Measurements from ENCODE around the gene RORC. TPM values are rescaled to one million over a fixed set of nuclear protein-coding genes. Genes with fewer than 3 reads are reported as not detected.

RORC gene
- total RNA-seq, 1 donor = not detected

DNA sequence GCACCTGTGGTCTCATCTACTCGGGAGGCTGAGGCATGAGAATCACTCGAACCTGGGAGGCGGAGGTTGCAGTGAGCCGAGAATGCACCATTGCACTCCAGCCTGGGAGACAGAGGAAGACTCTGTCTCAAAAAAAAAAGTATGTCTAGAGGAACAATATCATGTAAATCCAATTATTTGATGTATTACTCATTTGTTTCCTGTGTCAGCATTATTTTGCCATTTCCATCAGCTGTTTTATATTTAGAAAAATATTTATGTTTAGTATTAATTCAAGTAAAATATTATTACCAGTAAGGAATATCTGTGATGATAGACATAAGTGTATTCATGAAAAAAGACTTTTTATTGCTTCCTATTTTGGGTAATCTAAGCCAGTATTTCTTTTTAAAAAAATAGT, 54.3 kb downstream of the RORC start:
- DNase-seq (ENCODE audit: insufficient read length, low spot score, missing footprints) = no peak
- no peaks in the 10 kb centered on the region for H4K20me1 ChIP-seq (ENCODE audit: insufficient read depth, low read length)
- no peak overlapping the region for H3K4me3 ChIP-seq (ENCODE audit: insufficient read depth, low read length)
- no peaks in the 10 kb centered on the region for H3K36me3 ChIP-seq (ENCODE audit: insufficient read depth, low read length)
- H3K4me1 ChIP-seq (ENCODE audit: insufficient read depth, low read length) = peaks cover 5% of the 10 kb centered on the region
- no peak overlapping the region for H3K27ac ChIP-seq (ENCODE audit: low read depth, low read length)
- no peak overlapping the region for H2AFZ ChIP-seq (ENCODE audit: low read length)
- H3K79me2 ChIP-seq (ENCODE audit: insufficient read depth, low read length) = no peaks in the 10 kb centered on the region
- H3K27me3 ChIP-seq (ENCODE audit: insufficient read depth, low read length) = no peaks in the 10 kb centered on the region
- no peaks in the 10 kb centered on the region for H3K9me3 ChIP-seq (ENCODE audit: low read depth, low read length)
- H3K4me2 ChIP-seq (ENCODE audit: insufficient read depth, low read length) = no peak overlapping the region
- TF ChIP-seq, protein P1, sequence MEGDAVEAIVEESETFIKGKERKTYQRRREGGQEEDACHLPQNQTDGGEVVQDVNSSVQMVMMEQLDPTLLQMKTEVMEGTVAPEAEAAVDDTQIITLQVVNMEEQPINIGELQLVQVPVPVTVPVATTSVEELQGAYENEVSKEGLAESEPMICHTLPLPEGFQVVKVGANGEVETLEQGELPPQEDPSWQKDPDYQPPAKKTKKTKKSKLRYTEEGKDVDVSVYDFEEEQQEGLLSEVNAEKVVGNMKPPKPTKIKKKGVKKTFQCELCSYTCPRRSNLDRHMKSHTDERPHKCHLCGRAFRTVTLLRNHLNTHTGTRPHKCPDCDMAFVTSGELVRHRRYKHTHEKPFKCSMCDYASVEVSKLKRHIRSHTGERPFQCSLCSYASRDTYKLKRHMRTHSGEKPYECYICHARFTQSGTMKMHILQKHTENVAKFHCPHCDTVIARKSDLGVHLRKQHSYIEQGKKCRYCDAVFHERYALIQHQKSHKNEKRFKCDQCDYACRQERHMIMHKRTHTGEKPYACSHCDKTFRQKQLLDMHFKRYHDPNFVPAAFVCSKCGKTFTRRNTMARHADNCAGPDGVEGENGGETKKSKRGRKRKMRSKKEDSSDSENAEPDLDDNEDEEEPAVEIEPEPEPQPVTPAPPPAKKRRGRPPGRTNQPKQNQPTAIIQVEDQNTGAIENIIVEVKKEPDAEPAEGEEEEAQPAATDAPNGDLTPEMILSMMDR (IDR thresholded peaks at IDR 0.05; ENCODE audit: extremely low read depth, low read depth, low read length) = no peak

DNA sequence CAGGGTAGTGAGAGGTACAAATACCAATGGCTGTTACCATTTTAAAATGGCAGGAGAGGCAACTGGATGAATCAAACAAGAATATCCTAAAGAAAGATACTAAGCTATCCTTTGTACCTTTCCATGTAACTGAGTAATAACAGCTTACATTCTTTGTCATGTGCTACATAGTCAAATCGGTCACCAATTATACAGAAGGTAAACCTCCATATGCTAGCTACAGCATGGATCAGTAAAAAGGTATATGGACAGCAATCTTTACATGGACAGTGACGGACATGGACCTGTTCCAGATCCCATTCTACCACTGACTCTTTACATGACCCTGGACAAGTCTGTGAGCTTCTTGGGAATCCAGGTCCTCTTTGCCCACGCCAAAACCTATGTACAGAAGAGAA, 54.9 kb downstream of the RORC start:
- H3K27ac ChIP-seq (ENCODE audit: low read depth, low read length) = no peak overlapping the region
- no peak overlapping the region for H3K4me2 ChIP-seq (ENCODE audit: insufficient read depth, low read length)
- no peaks in the 10 kb centered on the region for H3K79me2 ChIP-seq (ENCODE audit: insufficient read depth, low read length)
- no peaks in the 10 kb centered on the region for H3K36me3 ChIP-seq (ENCODE audit: insufficient read depth, low read length)
- peaks cover 5% of the 10 kb centered on the region for H3K4me1 ChIP-seq (ENCODE audit: insufficient read depth, low read length)
- H3K4me3 ChIP-seq (ENCODE audit: insufficient read depth, low read length) = no peak overlapping the region
- TF ChIP-seq, protein P1 (IDR thresholded peaks at IDR 0.05; ENCODE audit: extremely low read depth, low read depth, low read length) = no peak
- no peak for DNase-seq (ENCODE audit: insufficient read length, low spot score, missing footprints)
- H3K9me3 ChIP-seq (ENCODE audit: low read depth, low read length) = no peaks in the 10 kb centered on the region
- H3K27me3 ChIP-seq (ENCODE audit: insufficient read depth, low read length) = no peaks in the 10 kb centered on the region
- H4K20me1 ChIP-seq (ENCODE audit: insufficient read depth, low read length) = no peaks in the 10 kb centered on the region
- no peak overlapping the region for H2AFZ ChIP-seq (ENCODE audit: low read length)

DNA sequence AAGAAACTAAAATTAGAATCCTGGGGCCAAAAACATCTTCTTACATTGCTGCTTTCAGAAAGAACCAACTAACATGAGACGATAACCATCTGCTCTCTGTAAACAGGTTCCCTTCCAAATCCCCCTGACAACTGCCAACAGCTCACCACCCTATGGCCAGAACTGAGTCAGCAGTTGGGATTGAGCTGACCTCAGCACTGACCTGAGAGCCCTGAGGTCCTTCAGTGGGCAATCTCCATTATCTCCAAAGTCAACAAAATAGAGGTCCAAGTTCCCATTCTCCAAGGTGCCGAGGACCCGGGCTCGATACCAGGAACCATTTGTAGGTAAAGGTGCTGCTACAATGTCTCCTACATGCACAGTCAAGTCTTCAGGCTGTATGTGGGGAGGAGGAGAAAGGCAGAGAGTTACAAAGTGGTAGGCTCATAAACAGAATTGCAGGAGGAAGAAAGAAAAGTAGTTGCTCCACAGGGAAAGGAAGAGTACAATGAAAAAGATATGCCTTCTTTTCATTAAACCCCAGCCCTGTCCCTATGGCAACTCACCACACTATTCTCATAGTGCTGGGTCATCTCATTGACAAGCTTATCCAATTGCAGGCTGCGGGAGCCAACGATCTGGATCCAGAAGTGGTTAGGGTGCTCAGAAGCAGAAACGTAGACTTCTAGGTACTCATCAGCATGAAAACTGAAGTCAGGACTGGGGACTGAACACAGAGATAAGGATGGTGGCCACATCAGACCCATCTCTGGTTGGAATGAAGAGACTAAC, 55.5 kb downstream of the RORC start:
- no peak overlapping the region for H3K27ac ChIP-seq (ENCODE audit: low read depth, low read length)
- no peaks in the 10 kb centered on the region for H4K20me1 ChIP-seq (ENCODE audit: insufficient read depth, low read length)
- TF ChIP-seq, protein P1 (IDR thresholded peaks at IDR 0.05; ENCODE audit: extremely low read depth, low read depth, low read length) = no peak
- no peaks in the 10 kb centered on the region for H3K9me3 ChIP-seq (ENCODE audit: low read depth, low read length)
- no peaks in the 10 kb centered on the region for H3K27me3 ChIP-seq (ENCODE audit: insufficient read depth, low read length)
- H3K4me1 ChIP-seq (ENCODE audit: insufficient read depth, low read length) = peaks cover 5% of the 10 kb centered on the region
- H3K4me2 ChIP-seq (ENCODE audit: insufficient read depth, low read length) = no peak overlapping the region
- no peak overlapping the region for H3K4me3 ChIP-seq (ENCODE audit: insufficient read depth, low read length)
- H3K79me2 ChIP-seq (ENCODE audit: insufficient read depth, low read length) = no peaks in the 10 kb centered on the region
- H3K36me3 ChIP-seq (ENCODE audit: insufficient read depth, low read length) = no peaks in the 10 kb centered on the region
- DNase-seq (ENCODE audit: insufficient read length, low spot score, missing footprints) = no peak
- H2AFZ ChIP-seq (ENCODE audit: low read length) = no peak overlapping the region

DNA sequence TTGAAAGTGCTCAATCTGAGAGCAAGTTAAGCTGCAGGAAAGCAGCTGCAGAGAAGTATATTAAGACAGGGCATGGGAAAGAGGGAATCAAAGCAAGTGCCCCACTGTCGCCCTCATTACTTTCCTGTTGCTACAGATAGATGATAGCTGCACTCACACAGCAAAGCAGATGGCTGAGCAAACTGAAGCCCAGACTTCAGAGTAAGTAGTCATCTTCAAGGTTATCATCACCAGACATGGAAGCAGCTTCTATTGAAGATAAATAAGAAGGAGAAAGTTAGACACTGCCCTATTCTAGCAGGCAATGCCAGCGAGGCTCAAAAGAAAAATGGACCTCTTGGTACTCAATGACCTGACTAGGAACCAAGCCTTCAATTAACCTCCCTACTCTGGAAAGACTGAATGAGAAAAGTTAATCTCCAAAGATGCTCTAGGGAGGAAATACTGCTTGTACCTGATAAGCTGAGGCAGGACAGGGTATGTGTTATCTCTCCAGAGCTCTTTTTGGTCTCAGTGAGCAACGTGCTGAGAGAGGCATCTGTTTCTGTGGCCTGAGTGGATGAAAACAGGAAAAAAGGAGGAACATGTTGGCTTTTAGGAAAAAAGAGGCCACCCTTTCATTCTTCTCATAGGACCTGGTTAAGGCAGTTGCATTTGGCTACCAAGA, 57.2 kb downstream of the RORC start:
- Histone ChIP-seq H3K27ac (ENCODE audit: low read depth, low read length) (no peak overlapping the region), H2AFZ (ENCODE audit: low read length) (no peak overlapping the region), H3K4me1 (ENCODE audit: insufficient read depth, low read length) (peaks cover 5% of the 10 kb centered on the region), H3K79me2 (ENCODE audit: insufficient read depth, low read length) (no peaks in the 10 kb centered on the region), H3K36me3 (ENCODE audit: insufficient read depth, low read length) (no peaks in the 10 kb centered on the region), H3K4me2 (ENCODE audit: insufficient read depth, low read length) (no peak overlapping the region), H3K27me3 (ENCODE audit: insufficient read depth, low read length) (no peaks in the 10 kb centered on the region), H4K20me1 (ENCODE audit: insufficient read depth, low read length) (no peaks in the 10 kb centered on the region), H3K9me3 (ENCODE audit: low read depth, low read length) (no peaks in the 10 kb centered on the region), H3K4me3 (ENCODE audit: insufficient read depth, low read length) (no peak overlapping the region)
- TF ChIP-seq, protein P1 (IDR thresholded peaks at IDR 0.05; ENCODE audit: extremely low read depth, low read depth, low read length) = no peak
- no peak for DNase-seq (ENCODE audit: insufficient read length, low spot score, missing footprints)

Data from osteoblast (primary cell).